GM21515 (cell line): ENCODE measurements around the gene IQSEC3.

ENCODE experiments used
- ATAC-seq: cut with Tn5 transposase; IDR thresholded peaks from one replicate; pipeline ENCODE4 v1.9.1; 2021; ENCODE audit not compliant: unreplicated experiment

Gene IQSEC3

GRCh38 chr12:138171-138897 is 71.8 kb downstream of the IQSEC3 start:
- ATAC-seq: no peak

DNA sequence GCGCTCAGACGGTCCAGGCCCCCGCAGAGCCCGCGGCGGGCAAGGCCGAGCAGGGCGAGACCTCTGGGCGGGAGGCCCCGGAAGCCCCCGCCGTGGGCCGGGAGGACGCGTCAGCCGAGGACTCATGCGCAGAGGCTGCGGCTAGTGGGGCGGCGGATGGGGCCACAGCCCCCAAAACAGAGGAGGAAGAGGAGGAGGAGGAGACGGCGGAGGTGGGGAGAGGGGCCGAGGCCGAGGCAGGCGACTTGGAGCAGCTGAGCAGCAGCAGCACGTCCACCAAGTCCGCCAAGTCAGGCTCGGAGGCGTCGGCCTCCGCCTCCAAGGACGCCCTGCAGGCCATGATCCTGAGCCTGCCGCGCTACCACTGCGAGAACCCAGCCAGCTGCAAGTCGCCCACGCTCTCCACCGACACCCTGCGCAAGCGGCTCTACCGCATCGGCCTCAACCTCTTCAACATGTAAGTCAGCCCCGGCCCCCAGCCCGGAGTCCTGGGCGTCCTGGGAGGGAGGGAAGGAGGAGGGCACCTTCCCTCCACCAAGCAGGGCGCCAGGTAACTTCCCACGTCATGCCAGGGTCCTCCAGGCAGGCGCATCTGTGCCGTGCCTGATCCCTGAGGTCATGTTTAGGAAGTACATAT is 72.4 kb downstream of the IQSEC3 start:
- ATAC-seq: no peak

DNA sequence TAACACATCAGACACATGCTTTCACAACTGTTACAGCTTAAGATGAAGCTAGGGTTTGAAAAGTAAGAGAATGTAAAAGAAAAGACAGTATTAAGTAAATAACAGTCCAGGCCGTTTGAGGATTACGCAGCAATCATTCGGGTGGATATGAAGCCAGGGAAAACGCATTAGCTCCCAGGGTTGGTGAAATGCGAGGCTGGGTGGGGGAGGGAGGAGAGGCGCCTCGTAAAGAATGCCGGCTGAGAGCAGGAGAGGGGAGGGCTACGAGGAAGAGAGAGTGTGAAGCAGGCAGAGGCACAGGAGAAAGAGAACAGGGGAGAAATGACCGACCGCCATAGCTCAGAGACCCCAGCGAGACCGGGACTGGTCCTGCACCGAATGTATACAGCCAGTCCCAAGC is 73.0 kb downstream of the IQSEC3 start:
- ATAC-seq: no peak

- ATAC-seq: no peak
Measured at GRCh38 chr12:140162-140561, 73.6 kb downstream of the IQSEC3 start.

GRCh38 chr12:143964-144649 is 77.5 kb downstream of the IQSEC3 start:
- no peak for ATAC-seq

GRCh38 chr12:144650-145284 is 78.2 kb downstream of the IQSEC3 start:
- no peak for ATAC-seq

DNA sequence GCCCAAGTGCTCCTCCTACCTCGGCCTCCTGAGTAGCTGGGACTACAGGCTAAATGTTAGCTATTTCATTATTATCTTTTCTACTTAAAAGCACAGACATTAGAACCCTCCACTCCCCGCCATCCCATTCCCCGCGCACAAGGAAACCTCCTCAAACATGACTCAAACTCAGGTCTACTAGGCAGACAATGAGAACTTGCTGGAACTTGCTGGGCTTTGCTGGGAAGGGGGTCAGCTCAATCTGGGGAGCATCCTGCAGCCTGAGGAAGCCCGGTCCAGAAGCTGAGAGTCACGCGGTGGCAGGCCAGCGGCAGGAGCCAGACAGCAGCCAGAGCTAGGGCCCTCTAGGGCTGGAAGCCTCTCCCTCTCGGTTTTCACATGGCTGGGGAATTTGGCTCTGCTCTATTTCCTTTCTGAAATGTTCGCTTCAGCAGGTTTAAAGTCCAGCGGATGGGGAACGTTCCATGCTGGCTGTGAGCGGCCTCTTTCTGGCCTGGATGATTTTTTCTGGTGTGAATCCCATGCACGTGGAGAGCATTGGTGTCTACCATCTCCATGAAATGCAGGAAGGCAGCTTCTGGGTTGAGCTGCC is 78.9 kb downstream of the IQSEC3 start:
- no peak for ATAC-seq

- ATAC-seq: no peak
Measured at GRCh38 chr12:147242-147641, 80.7 kb downstream of the IQSEC3 start.

- no peak for ATAC-seq
Measured at GRCh38 chr12:148676-149416, 82.3 kb downstream of the IQSEC3 start.

GRCh38 chr12:151579-151978 is 85.0 kb downstream of the IQSEC3 start:
- no peak for ATAC-seq

GRCh38 chr12:152440-152839 is 85.9 kb downstream of the IQSEC3 start:
- ATAC-seq: no peak

DNA sequence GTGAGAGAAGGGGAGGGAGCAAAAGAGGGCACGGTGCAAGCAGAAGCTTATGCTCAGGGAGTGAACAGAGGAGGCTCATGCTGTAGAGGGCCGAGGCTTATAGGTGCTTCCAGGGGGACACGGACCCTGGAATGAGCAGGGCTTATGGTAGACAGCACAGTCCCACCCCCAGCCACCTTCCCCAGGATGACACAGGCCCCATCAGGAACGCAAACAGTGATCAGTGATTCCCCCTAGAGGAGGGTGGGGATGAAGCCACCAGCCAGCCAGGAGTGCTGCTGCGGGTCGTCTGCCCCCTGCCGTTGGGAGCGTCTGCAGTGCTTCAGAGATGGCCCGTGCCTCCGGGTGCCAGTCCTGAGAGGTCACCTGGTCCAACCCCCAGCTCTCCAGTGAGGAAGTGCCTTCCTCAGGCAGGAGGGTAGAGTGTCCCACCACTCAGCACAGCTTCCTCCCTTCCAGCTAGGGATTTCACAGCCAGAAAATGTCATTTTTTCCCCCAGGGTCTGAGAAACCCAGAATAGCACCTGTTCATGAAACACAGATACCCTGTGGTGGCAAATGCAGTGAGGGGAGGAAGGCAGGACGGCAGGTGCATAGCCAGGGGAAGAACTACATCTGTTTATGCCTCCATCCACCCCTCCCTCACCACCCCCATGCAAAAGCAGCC is 86.6 kb downstream of the IQSEC3 start:
- ATAC-seq: no peak

DNA sequence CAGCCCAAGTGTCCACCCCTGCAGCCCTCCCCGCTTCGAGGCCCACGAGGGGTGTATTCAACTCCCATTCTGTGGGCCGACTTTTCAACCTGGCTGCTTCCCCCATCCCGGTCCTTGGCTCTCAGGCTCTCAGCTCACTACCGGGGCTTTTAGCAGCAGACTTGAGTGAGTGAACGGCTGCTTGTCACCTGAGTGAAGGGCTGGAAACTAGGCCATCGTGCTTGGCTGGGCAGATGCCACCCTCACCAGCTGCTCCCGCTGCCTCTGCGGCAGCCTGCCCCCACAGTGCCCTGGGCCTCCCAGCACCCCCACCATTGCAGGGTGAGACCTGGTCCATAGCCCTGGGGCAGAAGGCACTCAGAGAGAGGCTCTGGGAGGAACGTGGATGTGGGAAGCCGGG is 87.5 kb downstream of the IQSEC3 start:
- no peak for ATAC-seq

DNA sequence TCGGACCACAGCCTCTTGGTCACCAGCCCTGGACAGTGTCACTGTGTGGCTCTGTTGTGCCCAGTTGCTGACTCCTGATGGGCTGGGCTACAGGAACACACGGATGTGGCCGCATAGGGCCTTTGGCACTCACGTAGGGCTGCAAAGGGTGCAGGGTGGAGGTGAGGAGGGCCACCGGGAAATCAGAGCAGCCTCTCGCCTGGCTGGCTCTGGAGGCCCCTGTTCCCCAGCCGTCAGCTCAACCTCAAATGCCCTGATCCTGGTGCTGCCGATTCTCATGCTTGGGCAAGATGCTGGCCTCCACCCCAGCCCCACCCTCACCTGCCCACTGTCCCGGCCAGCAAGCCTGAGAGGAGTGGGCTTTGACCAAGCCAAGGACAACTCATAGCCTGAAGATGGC is 88.4 kb downstream of the IQSEC3 start:
- no peak for ATAC-seq

DNA sequence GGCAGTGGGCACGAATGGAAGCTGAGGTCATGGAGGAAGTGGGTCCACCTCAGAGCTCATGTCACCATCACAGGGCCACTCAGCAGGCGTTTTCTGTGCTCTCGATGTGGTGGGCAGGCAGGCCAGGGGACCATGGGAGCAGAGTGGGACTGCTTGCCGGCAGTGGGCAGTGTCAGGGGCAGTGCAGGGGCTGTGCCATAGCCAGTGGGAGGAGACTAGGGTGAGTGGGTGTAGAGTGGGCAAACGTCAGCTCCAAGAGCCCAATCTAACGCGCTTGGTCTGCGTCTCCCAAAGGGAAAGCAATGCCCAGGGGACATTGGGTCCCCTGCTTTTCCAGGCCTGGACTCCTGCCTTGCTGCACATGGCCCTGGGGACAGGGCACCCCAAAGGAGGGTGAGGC is 89.1 kb downstream of the IQSEC3 start:
- no peak for ATAC-seq

- ATAC-seq: no peak
Measured at GRCh38 chr12:156945-157344, 90.4 kb downstream of the IQSEC3 start.

- no peak for ATAC-seq
Measured at GRCh38 chr12:157644-158043, 91.1 kb downstream of the IQSEC3 start.

DNA sequence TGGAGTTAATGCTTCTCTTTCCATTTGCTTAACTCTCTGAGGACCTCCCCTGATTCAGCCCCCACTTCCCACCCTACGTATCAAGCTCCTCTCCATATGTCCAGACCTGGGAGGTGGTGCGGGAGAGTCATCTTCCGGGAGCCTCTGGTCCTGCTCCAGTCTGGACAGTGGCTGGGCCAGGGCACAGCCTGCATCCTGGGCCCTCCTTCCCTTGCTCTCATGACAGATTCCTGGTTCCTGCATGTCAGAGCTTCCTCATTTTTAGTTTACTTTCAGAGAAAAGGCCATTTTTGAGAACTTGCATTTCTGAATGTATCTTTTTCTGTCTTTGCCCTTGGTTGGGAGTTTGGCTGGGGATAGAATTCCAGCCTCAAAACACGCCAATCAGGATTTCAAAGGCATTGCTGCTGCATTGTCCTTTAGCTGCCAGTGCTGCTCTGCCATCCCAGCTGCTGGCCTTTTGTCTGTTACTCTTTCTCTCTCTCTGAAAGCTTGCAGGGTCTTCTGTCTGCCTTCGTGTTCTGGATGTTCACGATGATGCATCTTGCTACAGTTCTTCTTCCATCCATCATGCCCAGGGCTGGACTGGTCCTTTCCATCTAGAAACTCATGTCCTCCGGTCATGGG is 92.7 kb downstream of the IQSEC3 start:
- no peak for ATAC-seq

- ATAC-seq: no peak
Measured at GRCh38 chr12:160858-161257, 94.3 kb downstream of the IQSEC3 start.

DNA sequence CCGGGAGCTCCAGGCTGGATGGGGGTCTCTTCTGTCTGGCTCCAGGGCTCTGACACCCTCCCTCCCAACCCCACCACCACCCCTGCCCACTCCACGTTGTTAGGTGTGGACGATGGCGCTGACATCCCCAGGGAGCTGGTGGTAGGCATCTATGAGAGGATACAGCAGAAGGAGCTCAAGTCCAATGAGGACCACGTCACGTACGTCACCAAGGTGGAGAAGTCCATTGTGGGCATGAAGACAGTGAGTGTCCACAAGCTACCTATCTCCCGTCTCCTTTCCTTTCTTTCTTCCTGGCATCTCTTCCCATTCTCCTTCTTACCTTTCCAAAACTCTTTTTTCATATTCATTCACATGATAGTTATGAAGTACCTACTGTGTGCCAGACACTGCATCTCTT is 95.3 kb downstream of the IQSEC3 start:
- no peak for ATAC-seq
